CD14-positive monocyte (primary cell): Measurements from ENCODE around the gene ST3GAL5. TPM values are rescaled to one million over a fixed set of nuclear protein-coding genes. Genes with fewer than 3 reads are reported as not detected.

Experiments used
- DNase-seq, 3 donors: peaks; one replicate each; pipeline ENCODE4 v3.0.0-alpha.2; 2011 to 2022
- H2AFZ ChIP-seq: 2 replicates; pipeline ENCODE4 v1.6.0; 2012; ENCODE audit warnings: mild to moderate bottlenecking, low read depth, low read length, inconsistent platforms; ENCODE audit not compliant: insufficient read depth, poor library complexity, severe bottlenecking
- H3K27ac ChIP-seq, 2 donors: 1 replicate in 1 of 2; 2 replicates in 1 of 2; pipeline ENCODE4 v1.5.1; 2012 to 2013; ENCODE audit warnings: low read length in 2 of 2, control low read depth in 1 of 2, inconsistent platforms in 1 of 2, low read depth in 1 of 2, mild to moderate bottlenecking in 1 of 2
- H3K27me3 ChIP-seq, 2 donors: one replicate each; pipeline versions ENCODE4 v1.6.0 to v1.6.1; 2011 to 2013; ENCODE audit warnings: low read length in 2 of 2; ENCODE audit not compliant: control insufficient read depth in 2 of 2, insufficient read depth in 2 of 2
- H3K36me3 ChIP-seq, 2 donors: replicated peaks in 1 of 2; 1 replicate in 1 of 2; 2 replicates in 1 of 2; pipeline versions ENCODE4 v1.5.1 to v1.6.1; 2012 to 2013; ENCODE audit warnings: low read length in 2 of 2, control low read depth in 1 of 2, inconsistent platforms in 1 of 2, mild to moderate bottlenecking in 1 of 2; ENCODE audit not compliant: insufficient read depth in 2 of 2, control insufficient read depth in 1 of 2
- H3K4me1 ChIP-seq, 2 donors: 1 replicate in 1 of 2; 2 replicates in 1 of 2; pipeline versions ENCODE4 v1.5.1 to v1.6.1; 2012 to 2013; ENCODE audit warnings: low read length in 2 of 2, control low read depth in 1 of 2, inconsistent platforms in 1 of 2, mild to moderate bottlenecking in 1 of 2, moderate library complexity in 1 of 2; ENCODE audit not compliant: insufficient read depth in 2 of 2, control insufficient read depth in 1 of 2
- H3K4me2 ChIP-seq: replicated peaks from 2 replicates; pipeline ENCODE3; 2012; ENCODE audit warnings: low read length, moderate library complexity, mild to moderate bottlenecking; ENCODE audit not compliant: poor library complexity, severe bottlenecking; ENCODE audit errors: extremely low read depth
- H3K4me3 ChIP-seq, 3 experiments: fragments of 200-600 bp in 1 of 3; sonication (generic) in 1 of 3; replicated peaks in 1 of 3; 1 replicate in 2 of 3; 2 replicates in 1 of 3; pipeline ENCODE4 v1.5.1; 2011 to 2013; ENCODE audit warnings: low read length in 3 of 3, mild to moderate bottlenecking in 3 of 3, control low read depth in 2 of 3, low read depth in 2 of 3, inconsistent platforms in 1 of 3, moderate library complexity in 1 of 3
- H3K79me2 ChIP-seq: 2 replicates; pipeline ENCODE4 v1.6.0; 2012; ENCODE audit warnings: mild to moderate bottlenecking, control low read depth, inconsistent platforms, low read length, moderate library complexity; ENCODE audit not compliant: insufficient read depth
- H3K9ac ChIP-seq: 2 replicates; pipeline ENCODE4 v1.6.0; 2017; ENCODE audit warnings: low read length, mild to moderate bottlenecking; ENCODE audit not compliant: insufficient read depth, poor library complexity, severe bottlenecking
- H3K9me3 ChIP-seq, 2 donors: replicated peaks in 1 of 2; 1 replicate in 1 of 2; 2 replicates in 1 of 2; pipeline versions ENCODE4 v1.5.1 to v1.6.1; 2012 to 2013; ENCODE audit warnings: low read length in 2 of 2, control low read depth in 1 of 2; ENCODE audit not compliant: control insufficient read depth in 1 of 2, insufficient read depth in 1 of 2
- H4K20me1 ChIP-seq: 2 replicates; pipeline ENCODE4 v1.6.0; 2012; ENCODE audit warnings: mild to moderate bottlenecking, low read length, control low read depth, moderate library complexity; ENCODE audit not compliant: insufficient read depth
- H3K27ac Mint-ChIP-seq, 7 donors: one replicate each; pipeline ENCODE4 v1.8.0; 2020; ENCODE audit warnings: mild to moderate bottlenecking in 7 of 7, mixed read lengths in 7 of 7, moderate library complexity in 6 of 7, inconsistent platforms in 2 of 7
- H3K27me3 Mint-ChIP-seq, 3 donors: one replicate each; pipeline ENCODE4 v1.8.0; 2021 to 2022; ENCODE audit warnings: low read depth in 3 of 3, mild to moderate bottlenecking in 3 of 3, mixed read lengths in 3 of 3, moderate library complexity in 3 of 3, inconsistent platforms in 1 of 3
- H3K36me3 Mint-ChIP-seq, 2 donors: one replicate each; pipeline ENCODE4 v1.8.0; 2020; ENCODE audit warnings: mixed read lengths in 2 of 2, inconsistent platforms in 1 of 2, mild to moderate bottlenecking in 1 of 2
- H3K4me1 Mint-ChIP-seq: one replicate; pipeline ENCODE4 v1.8.0; 2020; ENCODE audit warnings: mild to moderate bottlenecking, mixed read lengths
- H3K4me3 Mint-ChIP-seq, 2 donors: one replicate each; pipeline ENCODE4 v1.8.0; 2020; ENCODE audit warnings: mild to moderate bottlenecking in 2 of 2, mixed read lengths in 2 of 2, moderate library complexity in 1 of 2
- H3K9me3 Mint-ChIP-seq, 7 donors: one replicate each; pipeline ENCODE4 v1.8.0; 2020 to 2022; ENCODE audit warnings: mixed read lengths in 7 of 7, mild to moderate bottlenecking in 6 of 7, moderate library complexity in 6 of 7, inconsistent platforms in 2 of 7
- WGBS: methylation state at CpG from one replicate; pipeline ENCODE4 v1.1.5; 2013; ENCODE audit warnings: missing lambda C conversion rate; ENCODE audit not compliant: insufficient coverage; 5-methylcytosine and 5-hydroxymethylcytosine counted together
- intact Hi-C, 2 donors: fragments of 100-400 bp; cut with micrococcal nuclease; formaldehyde crosslinking; loops; one replicate each; pipeline versions ENCODE4 v1.15.0 to v1.15.1; 2023
- polyA plus RNA-seq, 3 donors: library from polyadenylated mRNA; depleted of rRNA in 1 of 3; unstranded in 2 of 3; stranded (reverse) in 1 of 3; fragments of 300-500 nt in 2 of 3; fragments of >200 nt in 1 of 3; fragmentation: Illumina TruSeq in 2 of 3; gene quantifications; 1 replicate in 2 of 3; 2 replicates in 1 of 3; pipeline ENCODE4 v1.2.3, GENCODE V29; 2012 to 2021
- TF ChIP-seq, protein P1 (sequence below): fragments of 200-600 bp; IDR thresholded peaks from one replicate; pipeline ENCODE4 v1.8.0; 2022; ENCODE audit warnings: antibody characterized with exemption, mild to moderate bottlenecking

ST3GAL5 gene
- polyA plus RNA-seq, 3 donors, result 14.0 to 51.2 (median 19.5) TPM

DNA sequence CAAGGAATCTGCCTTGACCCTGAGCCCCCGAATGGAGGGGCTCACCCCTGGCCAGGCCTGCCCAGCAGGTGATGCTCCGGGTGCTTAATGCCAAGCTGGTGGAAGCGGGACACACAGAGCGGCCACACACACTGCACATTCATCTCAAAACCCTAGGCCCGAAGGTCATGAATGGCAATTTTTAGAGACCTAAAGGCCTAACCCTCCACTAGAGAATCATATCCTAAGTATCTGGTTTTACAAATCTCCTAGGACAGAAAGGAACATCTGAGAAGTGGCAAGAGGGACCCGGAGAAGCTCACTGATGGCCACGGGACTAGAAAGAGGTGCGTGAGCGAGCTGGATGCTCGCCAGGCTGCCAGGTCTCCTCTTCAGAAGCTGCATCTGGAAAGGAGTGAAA, 38.3 kb downstream of the ST3GAL5 start:
- Histone ChIP-seq H3K27me3 (no peaks in the 10 kb centered on the region), H3K4me2 (no peak overlapping the region), H4K20me1 (no peaks in the 10 kb centered on the region), H3K79me2 (no peaks in the 10 kb centered on the region), H3K4me3 (no peak overlapping the region), H3K27ac (no peak overlapping the region), H2AFZ (no peak overlapping the region), H3K4me1 (peaks cover 18 to 24% of the 10 kb centered on the region in 2 donors), H3K9me3 (no peaks in the 10 kb centered on the region), H3K36me3 (peaks cover 46 to 90% of the 10 kb centered on the region in 2 donors), H3K9ac (no peak overlapping the region)
- 89% methylated on average over 7 of the region's 10 CpGs for WGBS
- Mint-ChIP-seq H3K27ac (no peak overlapping the region), H3K4me3 (no peak overlapping the region), H3K27me3 (peaks cover 0 to 3% (median 0%) of the 10 kb centered on the region in 3 donors), H3K4me1 (peaks cover 27% of the 10 kb centered on the region), H3K9me3 (peaks cover 0 to 5% (median 2%) of the 10 kb centered on the region in 7 donors), H3K36me3 (peaks cover 74 to 84% of the 10 kb centered on the region in 2 donors)
- intact Hi-C loops, result loop anchor here in 1 of 2 donors (5.0 kb wide), 1 partner anchor 37 kb away; the partner anchor contains the start of gene ST3GAL5
- no peak for DNase-seq
- TF ChIP-seq, protein P1, sequence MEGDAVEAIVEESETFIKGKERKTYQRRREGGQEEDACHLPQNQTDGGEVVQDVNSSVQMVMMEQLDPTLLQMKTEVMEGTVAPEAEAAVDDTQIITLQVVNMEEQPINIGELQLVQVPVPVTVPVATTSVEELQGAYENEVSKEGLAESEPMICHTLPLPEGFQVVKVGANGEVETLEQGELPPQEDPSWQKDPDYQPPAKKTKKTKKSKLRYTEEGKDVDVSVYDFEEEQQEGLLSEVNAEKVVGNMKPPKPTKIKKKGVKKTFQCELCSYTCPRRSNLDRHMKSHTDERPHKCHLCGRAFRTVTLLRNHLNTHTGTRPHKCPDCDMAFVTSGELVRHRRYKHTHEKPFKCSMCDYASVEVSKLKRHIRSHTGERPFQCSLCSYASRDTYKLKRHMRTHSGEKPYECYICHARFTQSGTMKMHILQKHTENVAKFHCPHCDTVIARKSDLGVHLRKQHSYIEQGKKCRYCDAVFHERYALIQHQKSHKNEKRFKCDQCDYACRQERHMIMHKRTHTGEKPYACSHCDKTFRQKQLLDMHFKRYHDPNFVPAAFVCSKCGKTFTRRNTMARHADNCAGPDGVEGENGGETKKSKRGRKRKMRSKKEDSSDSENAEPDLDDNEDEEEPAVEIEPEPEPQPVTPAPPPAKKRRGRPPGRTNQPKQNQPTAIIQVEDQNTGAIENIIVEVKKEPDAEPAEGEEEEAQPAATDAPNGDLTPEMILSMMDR, result no peak

DNA sequence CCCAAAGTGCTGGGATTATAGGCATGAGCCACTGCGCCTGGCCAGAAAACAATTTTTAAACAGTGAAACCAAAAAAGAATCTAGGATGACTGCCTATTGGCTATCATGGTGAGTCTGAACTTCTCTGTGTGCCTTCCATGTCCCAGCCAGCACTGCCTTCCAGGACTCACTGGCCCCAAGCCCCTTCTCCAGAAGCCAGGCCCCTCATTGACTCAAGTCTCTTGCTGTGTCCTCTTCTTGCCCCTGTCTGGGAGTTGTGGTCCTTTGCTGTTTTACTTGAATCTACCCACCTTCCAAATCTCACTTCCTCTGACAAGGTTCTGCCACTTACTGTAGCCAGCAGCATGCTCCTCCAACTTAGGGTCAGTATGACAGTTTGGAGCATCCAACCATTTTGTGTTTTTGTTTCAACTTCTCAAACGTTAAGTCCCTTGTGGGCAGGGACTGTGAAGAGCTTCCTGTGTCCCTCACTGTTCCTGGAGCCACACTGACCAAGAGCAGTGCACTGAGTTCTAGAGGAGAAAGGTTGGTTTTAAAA, 41.7 kb downstream of the ST3GAL5 start:
- Mint-ChIP-seq H3K4me3 (no peak overlapping the region), H3K4me1 (peaks cover 10% of the 10 kb centered on the region), H3K36me3 (peaks cover 81 to 85% of the 10 kb centered on the region in 2 donors), H3K27ac (peak overlapping the region in 1 of 7 donors; percentile 72), H3K27me3 (peaks cover 0 to 3% (median 0%) of the 10 kb centered on the region in 3 donors), H3K9me3 (peaks cover 0 to 3% (median 0%) of the 10 kb centered on the region in 7 donors)
- no peak for DNase-seq
- no peaks in the 10 kb centered on the region for H3K27me3 ChIP-seq
- no peaks in the 10 kb centered on the region for H3K9me3 ChIP-seq
- H4K20me1 ChIP-seq, result no peaks in the 10 kb centered on the region
- WGBS, result 83% methylated on average over 2 of the region's 2 CpGs
- no peak overlapping the region for H3K4me3 ChIP-seq
- H3K9ac ChIP-seq, result no peak overlapping the region
- no peaks in the 10 kb centered on the region for H3K4me1 ChIP-seq
- peaks cover 64 to 100% of the 10 kb centered on the region in 2 donors for H3K36me3 ChIP-seq
- no peak overlapping the region for H2AFZ ChIP-seq
- intact Hi-C loops, result no loop called here
- H3K79me2 ChIP-seq, result no peaks in the 10 kb centered on the region
- no peak overlapping the region for H3K4me2 ChIP-seq
- TF ChIP-seq, protein P1, result no peak
- H3K27ac ChIP-seq, result no peak overlapping the region
